GM23338 (cell line): Measurements from ENCODE around the gene MFSD8. TPM values are rescaled to one million over a fixed set of nuclear protein-coding genes. Genes with fewer than 3 reads are reported as not detected.

Experiments
- ATAC-seq: fragments of 200-7000 bp; cut with Tn5 transposase; 3 replicates; pipeline ENCODE4 v1.9.1; 2020
- DNase-seq: peaks from one replicate; pipeline ENCODE4 v3.0.0-alpha.2; 2015; ENCODE audit warnings: low spot score
- H2AFZ ChIP-seq: fragments of 200-600 bp; sonication (generic); 2 replicates; pipeline ENCODE4 v1.8.0; 2016; ENCODE audit warnings: antibody characterized with exemption, mild to moderate bottlenecking, moderate library complexity
- H3F3A ChIP-seq: fragments of 200-600 bp; sonication (generic); replicated peaks from 2 replicates; pipeline ENCODE4 v1.8.0; 2017; ENCODE audit warnings: antibody characterized with exemption, mixed run types, low read depth
- H3K27ac ChIP-seq: fragments of 200-600 bp; sonication (generic); 2 replicates; pipeline ENCODE4 v1.6.1; 2016; ENCODE audit warnings: low read depth
- H3K27me3 ChIP-seq: fragments of 200-600 bp; sonication (generic); 2 replicates; pipeline ENCODE4 v1.8.0; 2016; ENCODE audit warnings: mild to moderate bottlenecking, mixed run types, moderate library complexity; ENCODE audit not compliant: insufficient read depth
- H3K36me3 ChIP-seq: fragments of 200-600 bp; sonication (generic); 2 replicates; pipeline ENCODE4 v1.8.0; 2016; ENCODE audit warnings: mild to moderate bottlenecking; ENCODE audit not compliant: insufficient read depth
- H3K4me1 ChIP-seq: fragments of 200-600 bp; sonication (generic); 2 replicates; pipeline ENCODE4 v1.8.0; 2016; ENCODE audit warnings: mild to moderate bottlenecking, moderate library complexity; ENCODE audit not compliant: insufficient read depth
- H3K4me2 ChIP-seq: fragments of 200-600 bp; sonication (generic); 2 replicates; pipeline ENCODE4 v1.7.1; 2017; ENCODE audit warnings: mixed run types
- H3K4me3 ChIP-seq: fragments of 200-600 bp; sonication (generic); 2 replicates; pipeline ENCODE4 v1.6.1; 2016; ENCODE audit warnings: mixed run types
- H3K79me2 ChIP-seq: fragments of 200-600 bp; sonication (generic); replicated peaks from 2 replicates; pipeline ENCODE4 v1.8.0; 2017; ENCODE audit warnings: mild to moderate bottlenecking; ENCODE audit not compliant: insufficient read depth
- H3K9me2 ChIP-seq: fragments of 200-600 bp; sonication (generic); 2 replicates; pipeline ENCODE4 v1.8.0; 2017; ENCODE audit not compliant: insufficient read depth
- H4K20me1 ChIP-seq: fragments of 200-600 bp; sonication (generic); replicated peaks from 2 replicates; pipeline ENCODE4 v1.8.0; 2017; ENCODE audit warnings: mild to moderate bottlenecking; ENCODE audit not compliant: insufficient read depth
- H3K27ac Mint-ChIP-seq: 2 replicates; pipeline ENCODE4 v1.8.0; 2020; ENCODE audit warnings: inconsistent platforms, mild to moderate bottlenecking, moderate library complexity, mixed read lengths
- H3K27me3 Mint-ChIP-seq: 3 replicates; pipeline ENCODE4 v1.8.0; 2022; ENCODE audit warnings: low read depth, mild to moderate bottlenecking, moderate library complexity, mixed read lengths, inconsistent platforms; ENCODE audit not compliant: insufficient read depth, poor library complexity
- H3K36me3 Mint-ChIP-seq: 3 replicates; pipeline ENCODE4 v1.8.0; 2021; ENCODE audit warnings: low read depth, mild to moderate bottlenecking, inconsistent platforms, moderate library complexity, mixed read lengths
- H3K4me1 Mint-ChIP-seq: 3 replicates; pipeline ENCODE4 v1.8.0; 2020; ENCODE audit warnings: mild to moderate bottlenecking, inconsistent platforms, mixed read lengths
- H3K4me3 Mint-ChIP-seq: 3 replicates; pipeline ENCODE4 v1.8.0; 2021; ENCODE audit warnings: moderate library complexity, mild to moderate bottlenecking, inconsistent platforms, mixed read lengths
- H3K9me3 Mint-ChIP-seq: 3 replicates; pipeline ENCODE4 v1.8.0; 2020; ENCODE audit warnings: moderate library complexity, mild to moderate bottlenecking, inconsistent platforms, mixed read lengths
- CREB1 ChIP-seq: fragments of 250-450 bp; sonication (Bioruptor Pico); IDR thresholded peaks from 2 replicates; pipeline ENCODE4 v1.5.0; 2020; ENCODE audit warnings: low read depth, mild to moderate bottlenecking, moderate library complexity
- CTCF ChIP-seq, 2 experiments: fragments of 200-600 bp in 1 of 2; sonication (generic) in 1 of 2; conservative IDR thresholded peaks; 2 replicates each; pipeline versions ENCODE4 v1.5.1 to v1.6.1; 2016 to 2017; ENCODE audit warnings: antibody characterized with exemption in 2 of 2, low read depth in 2 of 2, mild to moderate bottlenecking in 2 of 2, moderate library complexity in 1 of 2
- JUNB ChIP-seq: IDR thresholded peaks from one replicate; pipeline ENCODE4 v1.6.1; 2016; ENCODE audit warnings: antibody characterized with exemption; ENCODE audit not compliant: unreplicated experiment
- NANOG ChIP-seq: IDR thresholded peaks from 2 replicates; pipeline ENCODE4 v1.6.1; 2016; ENCODE audit warnings: antibody characterized with exemption, borderline replicate concordance
- POLR2AphosphoS5 ChIP-seq: IDR thresholded peaks from 2 replicates; pipeline ENCODE4 v1.6.1; 2016; ENCODE audit warnings: antibody characterized with exemption, low read depth
- STAT1 ChIP-seq: IDR thresholded peaks from one replicate; pipeline ENCODE4 v1.6.1; 2016; ENCODE audit warnings: antibody characterized with exemption; ENCODE audit not compliant: unreplicated experiment
- ZNF331 ChIP-seq: fragments of 250-450 bp; sonication (Bioruptor Pico); IDR thresholded peaks from 2 replicates; pipeline ENCODE4 v1.5.0; 2020; ENCODE audit warnings: low read depth, mild to moderate bottlenecking, moderate library complexity
- polyA plus RNA-seq: library from polyadenylated mRNA; unstranded; fragments of >200 nt; fragmentation: Nextera tagmentation; extraction: Ambion mirVana; gene quantifications from 2 replicates; pipeline ENCODE4 v1.2.1, GENCODE V29; 2016
- total RNA-seq: library from RNA; depleted of rRNA; stranded (reverse); fragments of >200 nt; shearing (Covaris generic); gene quantifications from 2 replicates; pipeline ENCODE4 v1.2.3, GENCODE V29; 2014
- TF ChIP-seq, protein P1 (sequence below): fragments of 250-450 bp; sonication (Bioruptor Pico); IDR thresholded peaks from 2 replicates; pipeline ENCODE4 v1.5.0; 2020; ENCODE audit warnings: mild to moderate bottlenecking, moderate library complexity

The MFSD8 gene
- total and polyA plus RNA-seq, 2 experiments from 2014 or later, result 23.6 to 24.0 TPM

DNA sequence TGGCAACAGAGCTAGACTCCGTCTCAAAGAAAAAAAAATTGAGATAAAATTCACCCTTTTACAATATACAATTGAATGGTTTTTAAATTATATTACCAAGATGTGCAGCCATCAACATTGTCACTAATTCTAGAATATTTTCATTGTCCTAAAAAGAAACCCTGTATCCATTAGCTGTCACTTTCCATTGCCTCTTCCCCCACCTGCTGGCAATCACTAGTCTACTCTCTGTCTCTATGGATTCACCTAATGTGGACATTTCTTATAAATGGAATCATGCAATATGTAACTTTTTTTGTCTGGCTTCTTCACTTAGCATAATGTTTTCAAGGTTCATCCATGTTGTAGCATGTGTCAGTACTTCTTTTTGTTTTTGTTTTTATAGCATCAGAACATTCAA is 21.0 kb upstream of the MFSD8 start (continued):
- TF ChIP-seq, protein P1, sequence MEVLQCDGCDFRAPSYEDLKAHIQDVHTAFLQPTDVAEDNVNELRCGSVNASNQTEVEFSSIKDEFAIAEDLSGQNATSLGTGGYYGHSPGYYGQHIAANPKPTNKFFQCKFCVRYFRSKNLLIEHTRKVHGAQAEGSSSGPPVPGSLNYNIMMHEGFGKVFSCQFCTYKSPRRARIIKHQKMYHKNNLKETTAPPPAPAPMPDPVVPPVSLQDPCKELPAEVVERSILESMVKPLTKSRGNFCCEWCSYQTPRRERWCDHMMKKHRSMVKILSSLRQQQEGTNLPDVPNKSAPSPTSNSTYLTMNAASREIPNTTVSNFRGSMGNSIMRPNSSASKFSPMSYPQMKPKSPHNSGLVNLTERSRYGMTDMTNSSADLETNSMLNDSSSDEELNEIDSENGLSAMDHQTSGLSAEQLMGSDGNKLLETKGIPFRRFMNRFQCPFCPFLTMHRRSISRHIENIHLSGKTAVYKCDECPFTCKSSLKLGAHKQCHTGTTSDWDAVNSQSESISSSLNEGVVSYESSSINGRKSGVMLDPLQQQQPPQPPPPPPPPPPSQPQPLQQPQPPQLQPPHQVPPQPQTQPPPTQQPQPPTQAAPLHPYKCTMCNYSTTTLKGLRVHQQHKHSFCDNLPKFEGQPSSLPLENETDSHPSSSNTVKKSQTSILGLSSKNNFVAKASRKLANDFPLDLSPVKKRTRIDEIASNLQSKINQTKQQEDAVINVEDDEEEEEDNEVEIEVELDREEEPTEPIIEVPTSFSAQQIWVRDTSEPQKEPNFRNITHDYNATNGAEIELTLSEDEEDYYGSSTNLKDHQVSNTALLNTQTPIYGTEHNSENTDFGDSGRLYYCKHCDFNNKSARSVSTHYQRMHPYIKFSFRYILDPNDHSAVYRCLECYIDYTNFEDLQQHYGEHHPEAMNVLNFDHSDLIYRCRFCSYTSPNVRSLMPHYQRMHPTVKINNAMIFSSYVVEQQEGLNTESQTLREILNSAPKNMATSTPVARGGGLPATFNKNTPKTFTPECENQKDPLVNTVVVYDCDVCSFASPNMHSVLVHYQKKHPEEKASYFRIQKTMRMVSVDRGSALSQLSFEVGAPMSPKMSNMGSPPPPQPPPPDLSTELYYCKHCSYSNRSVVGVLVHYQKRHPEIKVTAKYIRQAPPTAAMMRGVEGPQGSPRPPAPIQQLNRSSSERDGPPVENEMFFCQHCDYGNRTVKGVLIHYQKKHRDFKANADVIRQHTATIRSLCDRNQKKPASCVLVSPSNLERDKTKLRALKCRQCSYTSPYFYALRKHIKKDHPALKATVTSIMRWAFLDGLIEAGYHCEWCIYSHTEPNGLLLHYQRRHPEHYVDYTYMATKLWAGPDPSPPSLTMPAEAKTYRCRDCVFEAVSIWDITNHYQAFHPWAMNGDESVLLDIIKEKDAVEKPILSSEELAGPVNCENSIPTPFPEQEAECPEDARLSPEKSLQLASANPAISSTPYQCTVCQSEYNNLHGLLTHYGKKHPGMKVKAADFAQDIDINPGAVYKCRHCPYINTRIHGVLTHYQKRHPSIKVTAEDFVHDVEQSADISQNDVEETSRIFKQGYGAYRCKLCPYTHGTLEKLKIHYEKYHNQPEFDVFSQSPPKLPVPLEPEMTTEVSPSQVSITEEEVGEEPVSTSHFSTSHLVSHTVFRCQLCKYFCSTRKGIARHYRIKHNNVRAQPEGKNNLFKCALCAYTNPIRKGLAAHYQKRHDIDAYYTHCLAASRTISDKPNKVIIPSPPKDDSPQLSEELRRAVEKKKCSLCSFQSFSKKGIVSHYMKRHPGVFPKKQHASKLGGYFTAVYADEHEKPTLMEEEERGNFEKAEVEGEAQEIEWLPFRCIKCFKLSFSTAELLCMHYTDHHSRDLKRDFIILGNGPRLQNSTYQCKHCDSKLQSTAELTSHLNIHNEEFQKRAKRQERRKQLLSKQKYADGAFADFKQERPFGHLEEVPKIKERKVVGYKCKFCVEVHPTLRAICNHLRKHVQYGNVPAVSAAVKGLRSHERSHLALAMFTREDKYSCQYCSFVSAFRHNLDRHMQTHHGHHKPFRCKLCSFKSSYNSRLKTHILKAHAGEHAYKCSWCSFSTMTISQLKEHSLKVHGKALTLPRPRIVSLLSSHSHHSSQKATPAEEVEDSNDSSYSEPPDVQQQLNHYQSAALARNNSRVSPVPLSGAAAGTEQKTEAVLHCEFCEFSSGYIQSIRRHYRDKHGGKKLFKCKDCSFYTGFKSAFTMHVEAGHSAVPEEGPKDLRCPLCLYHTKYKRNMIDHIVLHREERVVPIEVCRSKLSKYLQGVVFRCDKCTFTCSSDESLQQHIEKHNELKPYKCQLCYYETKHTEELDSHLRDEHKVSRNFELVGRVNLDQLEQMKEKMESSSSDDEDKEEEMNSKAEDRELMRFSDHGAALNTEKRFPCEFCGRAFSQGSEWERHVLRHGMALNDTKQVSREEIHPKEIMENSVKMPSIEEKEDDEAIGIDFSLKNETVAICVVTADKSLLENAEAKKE, result no peak
- no peak for TF ChIP-seq POLR2AphosphoS5

- Histone ChIP-seq H3K27me3 (no peaks in the 10 kb centered on the region), H3F3A (no peaks in the 10 kb centered on the region), H3K79me2 (no peaks in the 10 kb centered on the region), H3K4me1 (no peaks in the 10 kb centered on the region), H3K27ac (no peak overlapping the region), H3K36me3 (peaks cover 4% of the 10 kb centered on the region; the same call in 1 of the 2 replicates), H2AFZ (no peak overlapping the region), H3K9me2 (no peaks in the 10 kb centered on the region), H3K4me2 (no peak overlapping the region), H4K20me1 (no peaks in the 10 kb centered on the region; the same call in 1 of the 2 replicates), H3K4me3 (no peak overlapping the region)
- no peak for TF ChIP-seq STAT1
- no peak for TF ChIP-seq CREB1 (CRISPR knock-in tag)
- TF ChIP-seq JUNB, result no peak
- TF ChIP-seq NANOG, result no peak
- no peak for TF ChIP-seq CTCF (conservative IDR thresholded peaks at IDR 0.05; ENCODE audit: low read depth in 2 of 2)
- no peak for TF ChIP-seq ZNF331 (CRISPR knock-in tag)
- Mint-ChIP-seq H3K4me3 (no peak overlapping the region), H3K36me3 (peaks cover 4% of the 10 kb centered on the region; the same call in 2 of the 3 replicates), H3K27me3 (no peaks in the 10 kb centered on the region), H3K27ac (no peak overlapping the region), H3K4me1 (no peaks in the 10 kb centered on the region), H3K9me3 (no peaks in the 10 kb centered on the region; the same call in 2 of the 3 replicates)
- DNase-seq (no peak), ATAC-seq (no peak)
Measured at GRCh38 chr4:127982445-127982844, 17.5 kb upstream of the MFSD8 start.
